DOHH2 (cell line): ENCODE results near the gene EIF3K.
"Not testable (repeated sequence)": the region's sequence is repeated elsewhere in the genome, so short reads cannot be mapped to it uniquely, and the experiment has no call there.

Experiments used
- H3F3A ChIP-seq: fragments of 200-600 bp; sonication (generic), shearing (Covaris generic); 2 replicates; pipeline ENCODE4 v1.6.0; 2016; ENCODE audit warnings: antibody characterized with exemption, mild to moderate bottlenecking; ENCODE audit not compliant: control insufficient read depth, insufficient read depth
- H3K27ac ChIP-seq: fragments of 200-600 bp; sonication (generic); 2 replicates; pipeline ENCODE4 v1.5.1; 2014; ENCODE audit warnings: low read depth, mild to moderate bottlenecking, low read length, moderate library complexity
- H3K27me3 ChIP-seq: fragments of 200-600 bp; sonication (generic); 2 replicates; pipeline ENCODE4 v1.6.1; 2014; ENCODE audit warnings: mild to moderate bottlenecking, low read length, mixed read lengths; ENCODE audit not compliant: control insufficient read depth
- H3K36me3 ChIP-seq: fragments of 200-600 bp; sonication (generic); 2 replicates; pipeline ENCODE4 v1.6.1; 2014; ENCODE audit warnings: mild to moderate bottlenecking, low read length, moderate library complexity, mixed read lengths; ENCODE audit not compliant: control insufficient read depth
- H3K4me1 ChIP-seq: fragments of 200-600 bp; sonication (generic); 2 replicates; pipeline ENCODE4 v1.6.1; 2014; ENCODE audit warnings: mild to moderate bottlenecking, low read length, mixed read lengths; ENCODE audit not compliant: control insufficient read depth
- H3K4me2 ChIP-seq: fragments of 200-600 bp; sonication (generic); 2 replicates; pipeline ENCODE4 v1.6.0; 2014; ENCODE audit warnings: mild to moderate bottlenecking, low read length, moderate library complexity
- H3K4me3 ChIP-seq: fragments of 200-600 bp; sonication (generic); 2 replicates; pipeline ENCODE4 v1.5.1; 2014; ENCODE audit warnings: mild to moderate bottlenecking, low read length, mixed read lengths
- H3K79me2 ChIP-seq: fragments of 200-600 bp; sonication (generic); 2 replicates; pipeline ENCODE4 v1.6.1; 2014; ENCODE audit warnings: mild to moderate bottlenecking, low read length, mixed read lengths; ENCODE audit not compliant: control insufficient read depth
- H3K9me2 ChIP-seq: fragments of 200-600 bp; sonication (generic); replicated peaks from 2 replicates; pipeline ENCODE4 v1.6.1; 2014; ENCODE audit warnings: mild to moderate bottlenecking, low read length, mixed read lengths; ENCODE audit not compliant: control insufficient read depth
- H3K9me3 ChIP-seq: fragments of 200-600 bp; sonication (generic); 2 replicates; pipeline ENCODE4 v1.6.1; 2014; ENCODE audit warnings: antibody characterized with exemption, low read length, mixed read lengths; ENCODE audit not compliant: control insufficient read depth, insufficient read depth
- H4K20me1 ChIP-seq: fragments of 200-600 bp; sonication (generic); 2 replicates; pipeline ENCODE4 v1.6.0; 2014; ENCODE audit warnings: low read depth, mild to moderate bottlenecking, antibody characterized with exemption, low read length, moderate library complexity; ENCODE audit not compliant: control insufficient read depth, insufficient read depth
- EZH2phosphoT487 ChIP-seq: fragments of 200-600 bp; sonication (generic); IDR thresholded peaks from 2 replicates; pipeline ENCODE4 v1.6.1; 2017; ENCODE audit warnings: borderline replicate concordance, mild to moderate bottlenecking, antibody characterized with exemption, low read length, moderate library complexity, mixed read lengths
- TF ChIP-seq, protein P1 (sequence below): fragments of 200-600 bp; sonication (generic); IDR thresholded peaks from one replicate; pipeline ENCODE4 v1.5.1; 2014; ENCODE audit warnings: antibody characterized with exemption, mild to moderate bottlenecking, low read depth, low read length; ENCODE audit not compliant: poor library complexity, severe bottlenecking

The EIF3K gene

DNA sequence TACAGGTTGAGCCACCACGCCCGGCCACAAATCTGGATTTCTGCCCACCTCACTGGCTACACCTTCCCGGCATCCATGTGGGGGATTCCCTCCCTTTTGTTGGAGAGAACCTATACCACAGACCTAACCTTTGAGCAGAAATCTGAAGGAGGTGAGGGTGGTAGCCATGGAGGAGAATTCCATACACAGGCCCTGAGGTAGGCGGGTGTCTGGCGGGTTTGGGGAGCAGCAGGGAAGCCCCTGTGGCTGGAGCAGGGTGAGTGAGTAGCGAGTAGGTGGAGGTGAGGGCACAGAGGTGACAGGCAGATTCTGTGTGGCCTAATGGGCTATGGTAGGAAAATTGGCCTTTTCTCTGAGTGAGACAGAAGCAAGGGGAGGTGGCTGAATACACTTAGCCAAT, 10.6 kb downstream of the EIF3K start:
- H3F3A ChIP-seq = peaks cover 8% of the 10 kb centered on the region
- H3K79me2 ChIP-seq = peaks cover 6% of the 10 kb centered on the region
- H3K27me3 ChIP-seq = no peaks in the 10 kb centered on the region
- H3K9me2 ChIP-seq = no peaks in the 10 kb centered on the region
- H3K27ac ChIP-seq = no peak overlapping the region
- H3K4me3 ChIP-seq = no peak overlapping the region
- H3K9me3 ChIP-seq = no peaks in the 10 kb centered on the region
- TF ChIP-seq EZH2phosphoT487 = no peak
- TF ChIP-seq, protein P1, sequence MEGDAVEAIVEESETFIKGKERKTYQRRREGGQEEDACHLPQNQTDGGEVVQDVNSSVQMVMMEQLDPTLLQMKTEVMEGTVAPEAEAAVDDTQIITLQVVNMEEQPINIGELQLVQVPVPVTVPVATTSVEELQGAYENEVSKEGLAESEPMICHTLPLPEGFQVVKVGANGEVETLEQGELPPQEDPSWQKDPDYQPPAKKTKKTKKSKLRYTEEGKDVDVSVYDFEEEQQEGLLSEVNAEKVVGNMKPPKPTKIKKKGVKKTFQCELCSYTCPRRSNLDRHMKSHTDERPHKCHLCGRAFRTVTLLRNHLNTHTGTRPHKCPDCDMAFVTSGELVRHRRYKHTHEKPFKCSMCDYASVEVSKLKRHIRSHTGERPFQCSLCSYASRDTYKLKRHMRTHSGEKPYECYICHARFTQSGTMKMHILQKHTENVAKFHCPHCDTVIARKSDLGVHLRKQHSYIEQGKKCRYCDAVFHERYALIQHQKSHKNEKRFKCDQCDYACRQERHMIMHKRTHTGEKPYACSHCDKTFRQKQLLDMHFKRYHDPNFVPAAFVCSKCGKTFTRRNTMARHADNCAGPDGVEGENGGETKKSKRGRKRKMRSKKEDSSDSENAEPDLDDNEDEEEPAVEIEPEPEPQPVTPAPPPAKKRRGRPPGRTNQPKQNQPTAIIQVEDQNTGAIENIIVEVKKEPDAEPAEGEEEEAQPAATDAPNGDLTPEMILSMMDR = no peak
- H3K4me2 ChIP-seq = no peak overlapping the region
- H3K36me3 ChIP-seq = peaks cover 58% of the 10 kb centered on the region
- H4K20me1 ChIP-seq = no peaks in the 10 kb centered on the region
- no peaks in the 10 kb centered on the region for H3K4me1 ChIP-seq

GRCh38 chr19:38631301-38631700, 12.3 kb downstream of the EIF3K start:
- not testable (repeated sequence) for H3K9me3 ChIP-seq, H4K20me1 ChIP-seq, H3K27me3 ChIP-seq, H3K4me3 ChIP-seq, H3K27ac ChIP-seq, H3K4me2 ChIP-seq, H3K79me2 ChIP-seq, H3F3A ChIP-seq, H3K9me2 ChIP-seq, H3K4me1 ChIP-seq
- peaks cover 62% of the 10 kb centered on the region for H3K36me3 ChIP-seq

DNA sequence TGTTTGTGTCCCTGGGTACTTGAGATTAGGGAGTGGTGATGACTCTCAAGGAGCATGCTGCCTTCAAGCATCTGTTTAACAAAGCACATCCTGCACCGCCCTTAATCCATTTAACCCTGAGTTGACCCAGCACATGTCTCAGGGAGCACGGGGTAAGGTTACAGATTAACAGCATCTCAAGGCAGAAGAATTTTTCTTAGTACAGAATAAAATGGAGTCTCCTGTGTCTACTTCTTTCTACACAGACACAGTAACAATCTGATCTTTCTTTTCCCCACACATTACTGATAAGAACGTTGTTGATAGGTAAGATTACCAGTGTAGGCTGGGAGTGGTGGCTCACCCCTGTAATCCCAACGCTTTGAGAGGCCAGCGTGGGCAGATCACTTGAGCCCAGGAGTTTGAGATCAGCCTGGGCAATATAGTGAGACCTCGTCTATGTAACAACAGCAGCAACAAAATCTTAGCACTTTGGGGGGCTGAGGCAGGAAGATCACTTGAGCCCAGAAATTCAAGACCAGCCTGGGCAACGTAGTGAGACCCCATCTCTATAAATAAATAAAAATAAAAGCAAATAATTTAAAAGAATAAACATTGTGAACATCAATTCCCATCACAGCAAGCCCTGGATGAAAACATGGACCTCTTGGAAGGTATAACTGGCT, 13.0 kb downstream of the EIF3K start:
- H3K4me1 ChIP-seq = peaks cover 13% of the 10 kb centered on the region
- peaks cover 64% of the 10 kb centered on the region for H3K36me3 ChIP-seq
- H3K27ac ChIP-seq, H3K27me3 ChIP-seq, H3K9me3 ChIP-seq, H3K79me2 ChIP-seq, H3F3A ChIP-seq, H3K9me2 ChIP-seq, H3K4me3 ChIP-seq, H3K4me2 ChIP-seq, H4K20me1 ChIP-seq: not testable (repeated sequence)

- Histone ChIP-seq H3F3A (peaks cover 8% of the 10 kb centered on the region), H3K27ac (no peak overlapping the region), H3K4me2 (no peak overlapping the region), H4K20me1 (no peaks in the 10 kb centered on the region), H3K9me3 (no peaks in the 10 kb centered on the region), H3K79me2 (no peaks in the 10 kb centered on the region), H3K9me2 (no peaks in the 10 kb centered on the region), H3K27me3 (no peaks in the 10 kb centered on the region), H3K4me3 (no peak overlapping the region), H3K36me3 (peaks cover 60% of the 10 kb centered on the region), H3K4me1 (peaks cover 17% of the 10 kb centered on the region)
- TF ChIP-seq EZH2phosphoT487 = no peak
- TF ChIP-seq, protein P1 = no peak
Observed at GRCh38 chr19:38632476-38633213, 13.7 kb downstream of the EIF3K start.
